ENCODE measurements around the gene FLNC. TPM values are rescaled to one million over a fixed set of nuclear protein-coding genes. Genes with fewer than 3 reads are reported as not detected.

FLNC gene
- total RNA-seq, 1 donor from 2014 or later, result 204 TPM

GRCh38 chr7:128891110-128891941 is 61.1 kb downstream of the FLNC start:
- no peak for DNase-seq (ENCODE audit: low spot score)

GRCh38 chr7:128891942-128892269 is 61.7 kb downstream of the FLNC start:
- DNase-seq (ENCODE audit: low spot score), result no peak

GRCh38 chr7:128892521-128893250 is 62.5 kb downstream of the FLNC start:
- no peak for DNase-seq (ENCODE audit: low spot score)

GRCh38 chr7:128893251-128894100 is 63.3 kb downstream of the FLNC start:
- DNase-seq (ENCODE audit: low spot score), result no peak

DNA sequence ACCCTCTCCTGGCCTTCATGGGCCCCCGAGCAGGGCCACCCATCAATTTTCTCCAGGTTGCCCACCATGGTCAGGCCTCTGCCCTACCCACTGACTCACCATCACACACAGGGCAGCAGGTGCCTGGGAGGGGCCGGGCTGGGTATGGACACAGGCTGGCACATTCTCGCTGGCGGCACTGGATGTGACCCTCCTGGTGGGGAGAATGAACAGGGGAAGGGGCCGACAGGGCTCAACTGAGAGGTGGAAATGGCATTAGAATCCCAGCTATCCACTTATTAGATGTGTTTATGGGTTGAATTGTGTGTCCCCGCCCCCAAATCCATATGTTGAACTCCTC is 63.9 kb downstream of the FLNC start:
- no peak for DNase-seq (ENCODE audit: low spot score)

GRCh38 chr7:128895320-128895719 is 65.1 kb downstream of the FLNC start:
- no peak for DNase-seq (ENCODE audit: low spot score)

DNA sequence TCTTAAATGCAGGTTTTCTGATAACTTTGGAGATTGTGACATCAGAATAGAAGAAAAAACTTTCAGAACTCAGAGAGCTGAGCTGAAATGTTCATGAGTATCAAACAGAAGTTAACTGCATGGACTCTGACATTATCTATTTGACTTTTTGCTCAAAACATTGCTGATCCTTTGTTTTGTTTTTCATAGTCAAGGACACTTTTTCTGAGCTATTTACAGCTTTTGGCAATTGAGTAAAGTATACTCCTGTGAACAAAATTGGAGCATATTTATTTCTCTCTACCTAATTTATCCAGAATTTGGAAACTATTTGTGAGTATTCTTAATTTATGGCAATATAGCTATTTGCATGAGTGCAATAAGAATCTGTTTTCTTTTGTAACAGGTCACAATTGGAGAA is 69.2 kb downstream of the FLNC start:
- no peak for DNase-seq (ENCODE audit: low spot score)

DNA sequence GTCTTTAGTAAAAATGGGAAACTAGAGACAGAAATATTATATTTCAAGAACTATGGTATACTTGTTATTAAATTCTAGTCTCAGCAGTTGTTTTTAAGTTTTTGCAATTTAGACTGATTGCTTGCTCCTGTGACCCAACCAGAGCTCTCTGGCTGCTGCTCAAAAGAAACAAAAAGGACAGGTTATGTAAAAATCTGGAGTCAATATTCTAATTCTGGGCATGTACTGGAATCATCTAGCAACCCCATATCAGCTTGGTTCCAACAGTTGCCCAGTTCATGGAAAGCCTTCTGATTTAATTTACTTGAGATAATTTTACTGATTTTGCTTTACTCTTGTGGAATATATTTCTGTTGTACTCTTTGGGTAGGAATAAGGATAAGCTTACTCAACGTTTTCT is 70.0 kb downstream of the FLNC start:
- no peak for DNase-seq (ENCODE audit: low spot score)

DNA sequence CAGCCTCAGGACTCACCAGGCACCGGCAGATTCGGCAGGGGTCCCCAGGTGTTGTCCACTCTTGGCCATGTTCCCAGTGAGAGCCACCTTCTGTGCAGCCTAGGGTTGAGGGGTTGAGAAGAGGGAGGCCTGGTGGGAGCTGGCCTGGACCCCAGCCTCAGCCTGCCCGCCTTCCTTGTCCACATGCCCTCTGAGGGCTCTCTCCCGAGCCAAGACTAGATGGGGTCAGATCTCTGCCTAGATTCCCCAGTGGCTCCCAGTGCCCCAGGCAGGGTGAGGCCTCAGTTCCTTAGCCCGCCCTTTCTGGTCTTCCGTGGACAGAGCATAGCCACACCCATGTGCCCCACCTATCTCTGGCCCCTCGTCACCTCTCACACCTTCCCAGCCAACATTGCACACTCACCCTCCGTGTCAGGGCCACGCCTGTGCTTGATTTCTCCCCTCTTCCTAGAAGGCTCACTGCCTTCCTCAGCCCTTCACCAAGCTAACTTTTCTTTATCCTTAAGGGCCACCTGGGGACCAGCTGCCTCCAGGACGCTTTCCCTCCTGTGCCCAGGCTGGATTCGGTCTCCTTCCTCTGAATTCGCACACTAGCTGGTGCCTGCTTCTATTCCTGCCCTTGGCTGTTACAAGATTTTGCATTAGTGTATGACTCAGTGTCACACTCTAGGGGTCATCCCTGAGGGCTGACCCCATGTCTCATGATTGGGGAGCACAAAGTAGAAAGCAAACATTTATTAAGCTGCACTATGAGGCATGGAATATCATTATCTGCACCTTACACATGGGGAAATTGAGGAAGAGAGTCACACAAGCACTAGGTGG is 72.8 kb downstream of the FLNC start:
- DNase-seq (ENCODE audit: low spot score), result no peak

DNA sequence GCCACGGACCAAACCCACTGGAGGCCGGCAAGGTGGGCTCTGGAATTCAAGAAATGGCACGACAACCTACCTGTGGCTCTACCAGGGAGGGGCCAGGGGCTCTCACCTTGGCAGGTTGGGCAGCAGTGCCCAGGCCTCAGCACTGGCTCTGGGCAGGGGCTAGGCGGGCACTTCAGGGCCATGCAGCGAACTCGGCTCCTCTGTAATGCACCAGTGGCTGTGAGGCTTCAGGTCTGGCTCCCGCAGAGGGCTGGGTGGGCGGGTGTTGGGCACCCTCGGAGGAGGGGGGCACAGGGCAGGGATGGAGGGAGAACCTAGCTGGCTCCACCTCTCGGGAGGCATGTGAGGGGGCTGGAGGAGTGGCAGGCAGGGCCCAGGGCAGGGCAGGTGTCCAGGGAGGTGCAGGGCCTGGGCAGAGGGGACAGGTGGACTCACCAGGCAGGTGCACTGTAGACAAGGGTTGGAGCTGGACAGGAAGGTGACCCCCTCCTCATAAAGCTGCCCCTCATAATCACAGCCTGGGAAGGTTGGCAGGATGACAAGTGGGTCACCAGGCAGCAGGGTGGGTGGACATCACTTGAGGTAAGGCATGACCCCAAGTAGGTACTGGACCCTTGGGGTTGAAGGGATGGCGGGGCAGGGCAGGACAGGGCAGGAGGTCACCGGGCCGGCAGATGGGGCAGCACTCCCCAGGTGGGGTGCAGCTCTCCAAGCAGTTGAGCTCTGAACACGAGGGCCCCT is 73.6 kb downstream of the FLNC start:
- DNase-seq (ENCODE audit: low spot score), result no peak

DNA sequence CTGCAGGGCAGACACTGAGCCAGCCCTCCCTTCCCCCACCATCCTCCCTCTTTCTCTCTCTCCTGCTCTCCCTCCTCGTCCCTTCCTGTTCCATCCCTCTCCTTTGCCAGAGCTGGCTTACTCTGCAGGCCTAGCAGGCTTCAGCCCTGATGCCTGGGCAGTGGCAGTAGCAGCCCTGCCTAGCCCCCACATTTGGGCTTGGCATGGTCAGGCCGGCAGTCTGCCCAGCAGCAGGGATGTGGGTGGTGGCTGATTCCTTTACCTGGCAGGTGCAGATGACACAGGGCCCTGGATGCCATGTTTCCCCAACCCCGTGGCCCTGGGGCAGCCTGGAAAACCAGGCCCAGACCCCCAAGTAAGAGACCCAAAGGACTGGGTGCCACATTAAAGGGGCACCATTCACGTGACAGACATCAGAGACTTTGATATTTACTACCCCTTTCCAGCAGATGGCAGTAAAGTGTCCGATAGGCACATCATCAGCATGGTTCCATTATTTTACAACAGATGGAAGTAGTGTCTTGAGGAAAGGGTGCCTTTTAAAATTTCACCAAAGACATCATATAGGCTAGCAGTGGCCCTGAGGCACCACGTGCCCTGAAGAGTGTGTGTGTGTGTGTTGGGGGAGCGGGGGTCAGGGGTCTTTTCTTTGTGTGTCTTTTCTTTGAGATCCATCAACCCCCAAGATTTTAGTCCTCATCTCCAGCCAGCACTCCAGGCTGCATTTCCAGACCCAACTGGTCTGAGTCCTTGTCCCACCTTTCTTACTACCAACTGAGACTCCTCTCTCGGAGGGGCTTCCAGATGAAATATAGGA is 74.4 kb downstream of the FLNC start:
- DNase-seq (ENCODE audit: low spot score), result peak; percentile 35

DNA sequence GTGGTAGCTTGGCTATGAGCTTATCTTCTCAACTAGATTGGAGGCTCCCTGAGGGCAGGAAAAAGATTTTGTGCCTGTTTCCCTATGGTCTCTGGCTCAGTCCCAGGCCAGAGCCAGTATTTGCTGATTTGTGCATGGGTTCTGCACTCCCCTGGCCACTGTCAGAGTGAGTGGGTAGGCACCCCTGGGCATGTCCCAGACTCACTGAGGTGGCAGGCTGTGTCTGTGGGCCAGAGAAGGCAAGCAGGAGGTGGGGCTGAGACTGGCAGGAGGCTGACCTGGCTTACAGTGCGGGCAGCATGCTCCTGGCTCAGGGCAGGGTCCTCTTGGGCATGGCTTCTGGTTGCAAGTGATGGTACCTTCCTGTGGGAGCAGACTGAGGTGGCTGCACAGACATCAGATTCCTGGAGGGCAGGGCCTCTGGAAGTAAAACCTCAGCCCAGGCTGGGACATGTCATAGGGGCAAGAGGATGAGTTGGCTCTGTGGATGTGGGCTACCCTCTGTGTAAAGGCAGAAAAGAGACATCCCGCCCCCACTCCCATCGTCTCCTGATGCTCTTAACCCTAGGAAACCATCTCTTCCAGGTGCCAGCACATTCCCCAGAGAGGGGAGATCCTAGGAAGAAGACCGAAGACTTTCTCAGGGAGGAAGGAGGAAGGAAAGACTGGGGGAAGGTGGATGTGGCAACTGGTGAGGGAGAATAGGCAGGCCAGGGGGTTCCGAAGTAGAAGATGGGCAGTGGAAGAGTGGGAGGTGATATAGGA is 76.0 kb downstream of the FLNC start:
- no peak for DNase-seq (ENCODE audit: low spot score)

DNA sequence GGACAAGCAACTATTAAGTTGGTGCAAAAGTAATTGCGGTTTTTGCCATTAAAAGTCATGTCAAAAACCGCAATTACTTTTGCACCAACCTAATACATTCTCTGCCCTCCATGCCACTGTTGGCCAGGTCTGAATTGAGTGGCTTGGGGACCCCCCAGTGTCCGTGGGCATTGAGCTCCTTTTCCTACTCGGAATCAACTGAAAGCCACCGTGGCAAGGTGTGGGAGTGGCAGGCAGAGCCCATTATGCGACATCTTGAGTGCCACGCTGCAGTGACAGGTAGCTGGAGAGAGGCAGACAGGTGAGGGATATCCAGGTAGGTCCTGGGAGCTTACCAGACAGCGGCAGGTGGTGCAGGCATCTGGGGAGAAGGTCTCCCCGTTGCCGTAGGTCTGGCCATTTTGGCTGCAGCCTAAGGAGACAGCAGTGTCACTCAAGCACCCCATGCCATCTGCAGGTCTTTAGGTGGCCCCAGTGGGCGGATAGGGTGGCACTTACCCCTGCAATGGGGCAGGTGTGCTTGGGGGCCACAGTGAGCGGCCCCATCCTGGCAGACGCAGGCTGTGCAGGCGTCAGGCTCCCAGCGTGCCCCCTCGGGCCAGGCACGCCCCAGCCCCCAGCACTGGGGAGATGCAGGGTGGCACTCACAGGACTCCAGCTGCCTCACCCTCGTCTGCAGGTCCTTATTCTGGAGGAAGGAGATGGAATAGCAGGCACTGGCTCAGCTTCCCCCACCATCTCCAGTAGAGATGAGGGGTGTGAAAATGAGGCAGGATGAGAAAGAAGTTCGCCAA is 76.8 kb downstream of the FLNC start:
- DNase-seq (ENCODE audit: low spot score), result no peak

Other genes starting within 250 kb of the FLNC start
- 0.72 TPM for gene GARIN1A, start 158.1 kb upstream of the FLNC start, total RNA-seq (ENCODE audit: insufficient read depth, low replicate concordance)
- gene CALU, start 91.0 kb upstream of the FLNC start, total RNA-seq (ENCODE audit: insufficient read depth, low replicate concordance), result 413 TPM
- not detected for gene OPN1SW, start 54.6 kb upstream of the FLNC start, total RNA-seq (ENCODE audit: insufficient read depth, low replicate concordance)
- gene CCDC136, start 38.4 kb upstream of the FLNC start, total RNA-seq (ENCODE audit: insufficient read depth, low replicate concordance), result 6.0 TPM
- 69.3 TPM for gene ATP6V1F, start 32.5 kb downstream of the FLNC start, total RNA-seq (ENCODE audit: insufficient read depth, low replicate concordance)
- 1.4 TPM for gene KCP, start 80.3 kb downstream of the FLNC start, total RNA-seq (ENCODE audit: insufficient read depth, low replicate concordance)
- 5.5 TPM for gene IRF5, start 107.5 kb downstream of the FLNC start, total RNA-seq (ENCODE audit: insufficient read depth, low replicate concordance)
- 32.5 TPM for gene TNPO3, start 224.7 kb downstream of the FLNC start, total RNA-seq (ENCODE audit: insufficient read depth, low replicate concordance)